ENCODE results near the gene DIP2C. TPM values are rescaled to one million over a fixed set of nuclear protein-coding genes. Genes with fewer than 3 reads are reported as not detected.

Gene DIP2C
- total and polyA plus RNA-seq, 2 donors (not counting 1 experiment from before 2014, with no cell fraction given) = 1.3 to 1.9 TPM

DNA sequence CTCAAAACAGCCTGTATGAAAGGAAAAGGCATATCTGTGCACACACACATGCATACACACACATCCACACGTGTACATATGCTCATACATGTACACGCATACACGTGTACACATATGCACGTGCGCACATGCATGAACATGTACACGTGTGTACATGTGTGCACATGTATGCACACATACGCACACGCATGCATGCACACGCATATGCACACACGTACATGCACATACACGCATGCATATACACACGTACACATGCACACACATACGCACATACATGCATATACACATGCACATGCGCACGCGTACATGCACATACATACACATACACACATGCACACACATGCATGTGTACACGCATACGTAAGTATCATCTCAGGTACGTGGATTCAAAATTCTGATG lies 19.4 kb downstream of the DIP2C start:
- no peaks in the 10 kb centered on the region for H3K79me2 ChIP-seq (ENCODE audit: control insufficient read depth, insufficient read depth, low read length)
- no peak for DNase-seq
- no peaks in the 10 kb centered on the region for H3K4me1 Mint-ChIP-seq
- no peaks in the 10 kb centered on the region for H3K9me3 Mint-ChIP-seq (ENCODE audit: insufficient read depth)
- ChIA-PET POLR2A (no interaction called here), CTCF (no interaction called here)
- H3K4me3 Mint-ChIP-seq = no peak overlapping the region
- no peak overlapping the region for H3K4me2 ChIP-seq (replicated peaks; ENCODE audit: low read depth, low read length, poor library complexity, severe bottlenecking)
- H3K27ac Mint-ChIP-seq = no peak overlapping the region
- ATAC-seq (ENCODE audit: low read depth) = no peak
- no peaks in the 10 kb centered on the region for H4K20me1 ChIP-seq (ENCODE audit: control insufficient read depth, insufficient read depth, low read length, poor library complexity, severe bottlenecking)
- peaks cover 0 to 23% (median 0%) of the 10 kb centered on the region in 3 donors for H3K9me3 ChIP-seq (ENCODE audit: control extremely low read depth in 1 of 3, control insufficient read depth in 2 of 3, insufficient read depth in 1 of 3, low read length in 2 of 3)
- 89% methylated on average over 13 of the region's 19 CpGs for WGBS (ENCODE audit: insufficient coverage)
- no peak overlapping the region for H3K27ac ChIP-seq (ENCODE audit: low read length in 2 of 2)
- no peaks in the 10 kb centered on the region for H3K4me1 ChIP-seq (ENCODE audit: control insufficient read depth in 2 of 2, insufficient read depth in 2 of 2, low read length in 2 of 2)
- intact Hi-C loops (cut with micrococcal nuclease) = no loop called here
- TF ChIP-seq EZH2 (IDR thresholded peaks at IDR 0.05; ENCODE audit: borderline replicate concordance, insufficient read depth, low read depth, low read length, poor library complexity, severe bottlenecking) = no peak
- TF ChIP-seq, protein P1, sequence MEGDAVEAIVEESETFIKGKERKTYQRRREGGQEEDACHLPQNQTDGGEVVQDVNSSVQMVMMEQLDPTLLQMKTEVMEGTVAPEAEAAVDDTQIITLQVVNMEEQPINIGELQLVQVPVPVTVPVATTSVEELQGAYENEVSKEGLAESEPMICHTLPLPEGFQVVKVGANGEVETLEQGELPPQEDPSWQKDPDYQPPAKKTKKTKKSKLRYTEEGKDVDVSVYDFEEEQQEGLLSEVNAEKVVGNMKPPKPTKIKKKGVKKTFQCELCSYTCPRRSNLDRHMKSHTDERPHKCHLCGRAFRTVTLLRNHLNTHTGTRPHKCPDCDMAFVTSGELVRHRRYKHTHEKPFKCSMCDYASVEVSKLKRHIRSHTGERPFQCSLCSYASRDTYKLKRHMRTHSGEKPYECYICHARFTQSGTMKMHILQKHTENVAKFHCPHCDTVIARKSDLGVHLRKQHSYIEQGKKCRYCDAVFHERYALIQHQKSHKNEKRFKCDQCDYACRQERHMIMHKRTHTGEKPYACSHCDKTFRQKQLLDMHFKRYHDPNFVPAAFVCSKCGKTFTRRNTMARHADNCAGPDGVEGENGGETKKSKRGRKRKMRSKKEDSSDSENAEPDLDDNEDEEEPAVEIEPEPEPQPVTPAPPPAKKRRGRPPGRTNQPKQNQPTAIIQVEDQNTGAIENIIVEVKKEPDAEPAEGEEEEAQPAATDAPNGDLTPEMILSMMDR (IDR thresholded peaks at IDR 0.05) = no peak
- peaks cover 9% of the 10 kb centered on the region for H3K27me3 Mint-ChIP-seq
- no peaks in the 10 kb centered on the region for H3K27me3 ChIP-seq (replicated peaks in 1 of 4; ENCODE audit: control extremely low read depth in 1 of 4, control insufficient read depth in 3 of 4, insufficient read depth in 4 of 4, low read length in 3 of 4)
- no peak overlapping the region for H3K9ac ChIP-seq (ENCODE audit: low read length)
- no peaks in the 10 kb centered on the region for H3K36me3 ChIP-seq (replicated peaks in 1 of 2; ENCODE audit: control extremely low read depth in 1 of 2, control insufficient read depth in 1 of 2, extremely low read depth in 1 of 2, insufficient read depth in 2 of 2, low read length in 1 of 2)
- H3K4me3 ChIP-seq (ENCODE audit: control extremely low read depth in 1 of 5, extremely low read depth in 1 of 5, insufficient read depth in 1 of 5, low read depth in 2 of 5, low read length in 4 of 5) = no peak overlapping the region
- no peak overlapping the region for H2AFZ ChIP-seq (ENCODE audit: insufficient read depth, low read depth, low read length, poor library complexity, severe bottlenecking)

DNA sequence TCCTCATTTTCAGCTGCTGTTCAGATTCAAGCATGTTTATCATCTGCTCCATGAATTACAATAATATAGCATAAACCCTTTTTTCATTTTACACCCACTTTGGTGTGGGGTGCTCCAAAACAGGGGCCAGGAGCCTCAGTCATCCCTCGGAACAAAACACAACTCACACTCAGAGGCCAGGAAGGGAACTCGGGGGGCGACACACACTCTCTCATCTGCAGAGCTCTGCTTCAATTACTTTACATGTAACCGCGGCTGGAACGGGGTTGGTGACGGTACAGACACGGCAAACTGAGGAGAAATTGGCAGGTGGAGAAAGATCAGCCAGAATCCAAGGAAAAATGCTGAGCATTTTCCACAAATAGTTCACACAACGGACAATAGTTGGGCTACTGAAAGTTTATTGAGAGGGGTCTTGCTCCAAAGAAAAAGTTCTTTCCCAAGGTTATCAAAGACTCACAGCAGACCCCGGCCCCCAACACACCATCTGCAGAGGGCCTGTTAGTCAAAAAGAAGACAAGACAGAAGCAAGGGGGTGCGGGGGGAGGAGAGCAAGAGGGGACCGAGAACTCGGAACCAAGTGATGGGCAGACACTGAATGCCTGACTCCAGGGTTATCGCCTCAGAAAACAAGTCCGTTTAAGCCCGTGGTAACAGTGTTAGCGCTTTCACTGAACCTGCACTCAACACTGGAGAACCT lies 20.5 kb downstream of the DIP2C start:
- Histone ChIP-seq H3K4me1 (ENCODE audit: control insufficient read depth in 2 of 2, insufficient read depth in 2 of 2, low read length in 2 of 2) (no peaks in the 10 kb centered on the region), H2AFZ (ENCODE audit: insufficient read depth, low read depth, low read length, poor library complexity, severe bottlenecking) (no peak overlapping the region), H3K27me3 (replicated peaks in 1 of 4; ENCODE audit: control extremely low read depth in 1 of 4, control insufficient read depth in 3 of 4, insufficient read depth in 4 of 4, low read length in 3 of 4) (no peaks in the 10 kb centered on the region), H3K4me3 (ENCODE audit: control extremely low read depth in 1 of 5, extremely low read depth in 1 of 5, insufficient read depth in 1 of 5, low read depth in 2 of 5, low read length in 4 of 5) (no peak overlapping the region), H3K4me2 (replicated peaks; ENCODE audit: low read depth, low read length, poor library complexity, severe bottlenecking) (no peak overlapping the region), H3K36me3 (replicated peaks in 1 of 2; ENCODE audit: control extremely low read depth in 1 of 2, control insufficient read depth in 1 of 2, extremely low read depth in 1 of 2, insufficient read depth in 2 of 2, low read length in 1 of 2) (no peaks in the 10 kb centered on the region), H3K79me2 (ENCODE audit: control insufficient read depth, insufficient read depth, low read length) (no peaks in the 10 kb centered on the region), H3K27ac (ENCODE audit: low read length in 2 of 2) (no peak overlapping the region), H4K20me1 (ENCODE audit: control insufficient read depth, insufficient read depth, low read length, poor library complexity, severe bottlenecking) (no peaks in the 10 kb centered on the region), H3K9ac (ENCODE audit: low read length) (no peak overlapping the region), H3K9me3 (ENCODE audit: control extremely low read depth in 1 of 3, control insufficient read depth in 2 of 3, insufficient read depth in 1 of 3, low read length in 2 of 3) (peaks cover 0 to 23% (median 0%) of the 10 kb centered on the region in 3 donors)
- TF ChIP-seq, protein P1 (IDR thresholded peaks at IDR 0.05) = no peak
- no peaks in the 10 kb centered on the region for H3K4me1 Mint-ChIP-seq
- peaks cover 9% of the 10 kb centered on the region for H3K27me3 Mint-ChIP-seq
- POLR2A ChIA-PET = no interaction called here
- no peak overlapping the region for H3K4me3 Mint-ChIP-seq
- ATAC-seq (ENCODE audit: low read depth) (no peak), DNase-seq (no peak)
- H3K9me3 Mint-ChIP-seq (ENCODE audit: insufficient read depth) = no peaks in the 10 kb centered on the region
- CTCF ChIA-PET = no interaction called here
- H3K27ac Mint-ChIP-seq = no peak overlapping the region
- intact Hi-C loops (cut with micrococcal nuclease) = no loop called here
- WGBS (ENCODE audit: insufficient coverage) = 94% methylated on average over 9 of the region's 17 CpGs
